DOHH2 (cell line): ENCODE measurements around the gene ROR1.

Experiments
- H3F3A ChIP-seq: fragments of 200-600 bp; sonication (generic), shearing (Covaris generic); 2 replicates; pipeline ENCODE4 v1.6.0; 2016; ENCODE audit warnings: antibody characterized with exemption, mild to moderate bottlenecking; ENCODE audit not compliant: control insufficient read depth, insufficient read depth
- H3K27ac ChIP-seq: fragments of 200-600 bp; sonication (generic); 2 replicates; pipeline ENCODE4 v1.5.1; 2014; ENCODE audit warnings: low read depth, mild to moderate bottlenecking, low read length, moderate library complexity
- H3K27me3 ChIP-seq: fragments of 200-600 bp; sonication (generic); 2 replicates; pipeline ENCODE4 v1.6.1; 2014; ENCODE audit warnings: mild to moderate bottlenecking, low read length, mixed read lengths; ENCODE audit not compliant: control insufficient read depth
- H3K36me3 ChIP-seq: fragments of 200-600 bp; sonication (generic); 2 replicates; pipeline ENCODE4 v1.6.1; 2014; ENCODE audit warnings: mild to moderate bottlenecking, low read length, moderate library complexity, mixed read lengths; ENCODE audit not compliant: control insufficient read depth
- H3K4me1 ChIP-seq: fragments of 200-600 bp; sonication (generic); 2 replicates; pipeline ENCODE4 v1.6.1; 2014; ENCODE audit warnings: mild to moderate bottlenecking, low read length, mixed read lengths; ENCODE audit not compliant: control insufficient read depth
- H3K4me2 ChIP-seq: fragments of 200-600 bp; sonication (generic); 2 replicates; pipeline ENCODE4 v1.6.0; 2014; ENCODE audit warnings: mild to moderate bottlenecking, low read length, moderate library complexity
- H3K4me3 ChIP-seq: fragments of 200-600 bp; sonication (generic); 2 replicates; pipeline ENCODE4 v1.5.1; 2014; ENCODE audit warnings: mild to moderate bottlenecking, low read length, mixed read lengths
- H3K79me2 ChIP-seq: fragments of 200-600 bp; sonication (generic); 2 replicates; pipeline ENCODE4 v1.6.1; 2014; ENCODE audit warnings: mild to moderate bottlenecking, low read length, mixed read lengths; ENCODE audit not compliant: control insufficient read depth
- H3K9me2 ChIP-seq: fragments of 200-600 bp; sonication (generic); replicated peaks from 2 replicates; pipeline ENCODE4 v1.6.1; 2014; ENCODE audit warnings: mild to moderate bottlenecking, low read length, mixed read lengths; ENCODE audit not compliant: control insufficient read depth
- H3K9me3 ChIP-seq: fragments of 200-600 bp; sonication (generic); 2 replicates; pipeline ENCODE4 v1.6.1; 2014; ENCODE audit warnings: antibody characterized with exemption, low read length, mixed read lengths; ENCODE audit not compliant: control insufficient read depth, insufficient read depth
- H4K20me1 ChIP-seq: fragments of 200-600 bp; sonication (generic); 2 replicates; pipeline ENCODE4 v1.6.0; 2014; ENCODE audit warnings: low read depth, mild to moderate bottlenecking, antibody characterized with exemption, low read length, moderate library complexity; ENCODE audit not compliant: control insufficient read depth, insufficient read depth
- CTCF ChIP-seq: fragments of 200-600 bp; sonication (generic); IDR thresholded peaks from one replicate; pipeline ENCODE4 v1.5.1; 2014; ENCODE audit warnings: antibody characterized with exemption, mild to moderate bottlenecking, low read depth, low read length; ENCODE audit not compliant: poor library complexity, severe bottlenecking
- EZH2phosphoT487 ChIP-seq: fragments of 200-600 bp; sonication (generic); IDR thresholded peaks from 2 replicates; pipeline ENCODE4 v1.6.1; 2017; ENCODE audit warnings: borderline replicate concordance, mild to moderate bottlenecking, antibody characterized with exemption, low read length, moderate library complexity, mixed read lengths

Gene ROR1

GRCh38 chr1:63827411-63828321 lies 53.8 kb downstream of the ROR1 start:
- Histone ChIP-seq H3K36me3 (peaks cover 18% of the 10 kb centered on the region), H3K4me1 (peaks cover 66% of the 10 kb centered on the region), H3K9me3 (peaks cover 4% of the 10 kb centered on the region; the same call in 1 of the 2 replicates), H3K27me3 (no peaks in the 10 kb centered on the region), H4K20me1 (no peaks in the 10 kb centered on the region), H3K9me2 (no peaks in the 10 kb centered on the region), H3K27ac (peak overlapping the region; percentile 95), H3K4me3 (peak overlapping the region; percentile 56), H3K79me2 (no peaks in the 10 kb centered on the region), H3F3A (peaks cover 19% of the 10 kb centered on the region), H3K4me2 (peak overlapping the region; percentile 87)
- TF ChIP-seq CTCF (no peak), EZH2phosphoT487 (no peak)

GRCh38 chr1:63828322-63829044 lies 54.7 kb downstream of the ROR1 start:
- H3K79me2 ChIP-seq, result no peaks in the 10 kb centered on the region
- no peaks in the 10 kb centered on the region for H3K9me2 ChIP-seq
- H3K27me3 ChIP-seq, result no peaks in the 10 kb centered on the region
- peaks cover 4% of the 10 kb centered on the region; the same call in 1 of the 2 replicates for H3K9me3 ChIP-seq
- no peak for TF ChIP-seq EZH2phosphoT487
- no peak for TF ChIP-seq CTCF
- H3K4me2 ChIP-seq, result peak overlapping the region; percentile 87
- peak overlapping the region; percentile 95 for H3K27ac ChIP-seq
- peaks cover 74% of the 10 kb centered on the region for H3K4me1 ChIP-seq
- H3K4me3 ChIP-seq, result peak overlapping the region; percentile 65
- H3K36me3 ChIP-seq, result peaks cover 18% of the 10 kb centered on the region
- no peaks in the 10 kb centered on the region for H4K20me1 ChIP-seq
- peaks cover 19% of the 10 kb centered on the region for H3F3A ChIP-seq

- Histone ChIP-seq H3K9me2 (no peaks in the 10 kb centered on the region), H3K4me2 (peak overlapping the region; percentile 87), H3K79me2 (no peaks in the 10 kb centered on the region), H3K27ac (peak overlapping the region; percentile 95), H4K20me1 (no peaks in the 10 kb centered on the region), H3K4me3 (peak overlapping the region; percentile 65), H3K9me3 (peaks cover 4% of the 10 kb centered on the region; the same call in 1 of the 2 replicates), H3F3A (peaks cover 19% of the 10 kb centered on the region), H3K36me3 (peaks cover 18% of the 10 kb centered on the region), H3K4me1 (peaks cover 75% of the 10 kb centered on the region), H3K27me3 (no peaks in the 10 kb centered on the region)
- no peak for TF ChIP-seq EZH2phosphoT487
- TF ChIP-seq CTCF, result no peak
Measured at GRCh38 chr1:63829349-63830327, 55.8 kb downstream of the ROR1 start.
